T-helper 1 cell treated with Interleukin-12 subunit alpha and Interleukin-12 subunit beta and Interleukin-4 antibody, amounts not matched to agents 30 μg/mL and 1 μg/mL, for 36 hours (primary cell): Measurements from ENCODE around the gene PALB2.
"Not testable (repeated sequence)": the region's sequence is repeated elsewhere in the genome, so short reads cannot be mapped to it uniquely, and the experiment has no call there.

ENCODE experiments used
- H3K27ac Mint-ChIP-seq: one replicate; pipeline ENCODE4 v1.8.0; 2021; ENCODE audit warnings: mild to moderate bottlenecking, mixed read lengths
- H3K27me3 Mint-ChIP-seq: one replicate; pipeline ENCODE4 v1.8.0; 2021; ENCODE audit warnings: low read depth, mixed read lengths
- H3K36me3 Mint-ChIP-seq: one replicate; pipeline ENCODE4 v1.8.0; 2021; ENCODE audit warnings: low read depth, mixed read lengths
- H3K4me1 Mint-ChIP-seq: one replicate; pipeline ENCODE4 v1.8.0; 2021; ENCODE audit warnings: low read depth, mixed read lengths
- H3K4me3 Mint-ChIP-seq: one replicate; pipeline ENCODE4 v1.8.0; 2021; ENCODE audit warnings: mild to moderate bottlenecking, moderate library complexity, mixed read lengths
- H3K9me3 Mint-ChIP-seq: one replicate; pipeline ENCODE4 v1.8.0; 2021; ENCODE audit warnings: mixed read lengths

The PALB2 gene

DNA sequence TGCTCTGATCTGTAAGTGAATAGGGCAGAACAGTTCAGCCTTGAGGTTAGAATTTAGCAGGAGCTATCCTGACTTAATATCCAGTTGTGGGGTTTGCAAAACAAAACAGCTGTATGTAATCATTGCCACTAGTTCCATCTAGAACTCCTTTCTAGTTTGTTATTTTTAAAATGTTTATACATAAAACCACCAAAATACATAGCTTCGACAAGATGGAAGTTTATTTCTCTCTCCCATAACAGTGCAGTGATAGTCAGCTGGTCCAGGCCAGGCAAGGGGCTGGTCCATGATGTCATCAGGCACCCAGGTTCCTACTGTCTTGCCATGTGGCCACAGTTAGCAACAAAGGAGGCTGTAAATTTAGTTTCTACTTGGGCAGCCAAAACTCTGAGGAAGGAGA, 27.1 kb upstream of the PALB2 start:
- no peaks in the 10 kb centered on the region for H3K27me3 Mint-ChIP-seq
- no peak overlapping the region for H3K4me3 Mint-ChIP-seq
- H3K36me3 Mint-ChIP-seq, result peaks cover 64% of the 10 kb centered on the region
- peak overlapping the region; percentile 57 for H3K27ac Mint-ChIP-seq
- peaks cover 33% of the 10 kb centered on the region for H3K4me1 Mint-ChIP-seq
- no peaks in the 10 kb centered on the region for H3K9me3 Mint-ChIP-seq

GRCh38 chr16:23667355-23667659, 26.2 kb upstream of the PALB2 start:
- Mint-ChIP-seq H3K9me3 (no peaks in the 10 kb centered on the region), H3K36me3 (peaks cover 70% of the 10 kb centered on the region), H3K4me1 (peaks cover 33% of the 10 kb centered on the region), H3K27me3 (no peaks in the 10 kb centered on the region), H3K4me3 (no peak overlapping the region), H3K27ac (no peak overlapping the region)

GRCh38 chr16:23666571-23667354, 25.7 kb upstream of the PALB2 start:
- Mint-ChIP-seq H3K4me3 (no peak overlapping the region), H3K36me3 (peaks cover 71% of the 10 kb centered on the region), H3K27ac (no peak overlapping the region), H3K27me3 (no peaks in the 10 kb centered on the region), H3K4me1 (peaks cover 33% of the 10 kb centered on the region), H3K9me3 (no peaks in the 10 kb centered on the region)

GRCh38 chr16:23663918-23664317, 22.8 kb upstream of the PALB2 start:
- Mint-ChIP-seq H3K27me3 (no peaks in the 10 kb centered on the region), H3K9me3 (no peaks in the 10 kb centered on the region), H3K27ac (no peak overlapping the region), H3K4me1 (peaks cover 11% of the 10 kb centered on the region), H3K4me3 (no peak overlapping the region), H3K36me3 (peaks cover 76% of the 10 kb centered on the region)

DNA sequence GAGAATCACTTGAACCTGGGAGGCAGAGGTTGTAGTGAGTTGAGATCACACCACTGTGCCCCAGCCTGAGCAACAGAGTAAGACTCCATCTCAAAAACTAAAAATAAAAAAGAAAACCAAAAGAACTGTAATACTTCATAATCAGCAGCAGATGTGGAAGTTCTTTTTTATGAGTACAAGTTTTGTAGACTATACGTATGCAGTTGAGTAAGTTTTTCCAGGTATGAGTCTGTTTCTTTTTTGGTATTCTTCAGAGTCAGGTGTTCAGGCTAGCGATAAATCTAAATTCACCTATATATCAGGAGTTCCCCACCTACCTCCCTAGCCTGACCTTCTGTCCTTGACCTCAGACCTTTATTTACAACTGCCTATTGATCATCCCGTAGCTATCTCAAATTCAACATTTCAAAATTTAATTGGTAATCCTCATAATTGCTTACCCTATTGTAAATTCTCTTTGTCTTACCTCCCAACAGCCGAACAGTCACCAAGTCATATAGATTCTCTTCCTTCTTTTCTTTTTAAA, 10.9 kb upstream of the PALB2 start:
- Mint-ChIP-seq H3K4me3 (no peak overlapping the region), H3K27ac (no peak overlapping the region), H3K27me3 (no peaks in the 10 kb centered on the region), H3K36me3 (peaks cover 36% of the 10 kb centered on the region), H3K9me3 (no peaks in the 10 kb centered on the region), H3K4me1 (peaks cover 22% of the 10 kb centered on the region)

GRCh38 chr16:23650674-23651416, 9.7 kb upstream of the PALB2 start:
- Mint-ChIP-seq H3K4me1 (peaks cover 28% of the 10 kb centered on the region), H3K36me3 (peaks cover 47% of the 10 kb centered on the region), H3K4me3 (no peak overlapping the region), H3K27ac (peak overlapping the region; percentile 16), H3K9me3 (no peaks in the 10 kb centered on the region), H3K27me3 (no peaks in the 10 kb centered on the region)

- Mint-ChIP-seq H3K4me1 (peaks cover 29% of the 10 kb centered on the region), H3K9me3 (no peaks in the 10 kb centered on the region), H3K27ac (peak overlapping the region; percentile 99), H3K36me3 (peaks cover 30% of the 10 kb centered on the region), H3K27me3 (no peaks in the 10 kb centered on the region), H3K4me3 (peak overlapping the region; percentile 98)
Measured at GRCh38 chr16:23642246-23642774, 1.2 kb upstream of the PALB2 start.

GRCh38 chr16:23640615-23640930, 537 bp downstream of the PALB2 start:
- no peaks in the 10 kb centered on the region for H3K9me3 Mint-ChIP-seq
- peaks cover 17% of the 10 kb centered on the region for H3K36me3 Mint-ChIP-seq
- H3K4me1 Mint-ChIP-seq, result peaks cover 19% of the 10 kb centered on the region

DNA sequence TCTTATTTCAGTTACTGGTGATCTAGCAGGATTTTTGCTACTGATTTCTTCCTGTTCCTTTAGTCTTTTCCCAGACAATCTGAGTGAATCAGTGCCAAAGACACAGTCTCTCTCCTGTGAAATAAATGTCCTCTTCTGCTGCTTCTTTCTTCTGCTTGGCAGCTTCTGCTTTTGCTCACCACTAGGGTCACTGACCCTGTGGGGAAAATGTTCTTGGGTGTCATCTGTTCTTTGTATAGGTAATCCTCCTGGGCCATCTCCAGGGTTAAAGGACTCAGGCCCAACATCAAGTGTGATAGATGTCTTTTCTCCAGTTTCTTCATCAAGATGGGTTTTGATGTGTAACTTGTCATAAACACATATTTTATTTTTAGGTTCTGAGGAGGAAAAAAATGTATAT, 5.2 kb downstream of the PALB2 start:
- H3K27ac Mint-ChIP-seq, result no peak overlapping the region

More at GRCh38 chr16:23640615-23640930, 537 bp downstream of the PALB2 start:
- Mint-ChIP-seq H3K4me3 (peak overlapping the region; percentile 98), H3K27ac (peak overlapping the region; percentile 99), H3K27me3 (no peaks in the 10 kb centered on the region)

GRCh38 chr16:23634461-23635036, 6.6 kb downstream of the PALB2 start:
- Mint-ChIP-seq H3K27me3 (no peaks in the 10 kb centered on the region), H3K4me1 (peaks cover 12% of the 10 kb centered on the region), H3K9me3 (no peaks in the 10 kb centered on the region), H3K27ac (no peak overlapping the region), H3K4me3 (no peak overlapping the region), H3K36me3 (peaks cover 24% of the 10 kb centered on the region)

More for the DNA sequence above, 5.2 kb downstream of the PALB2 start:
- Mint-ChIP-seq H3K4me1 (peaks cover 19% of the 10 kb centered on the region), H3K36me3 (peaks cover 19% of the 10 kb centered on the region), H3K4me3 (no peak overlapping the region), H3K27me3 (no peaks in the 10 kb centered on the region), H3K9me3 (no peaks in the 10 kb centered on the region)

GRCh38 chr16:23631874-23632273, 9.2 kb downstream of the PALB2 start:
- H3K4me3 Mint-ChIP-seq, H3K27me3 Mint-ChIP-seq, H3K9me3 Mint-ChIP-seq, H3K27ac Mint-ChIP-seq: not testable (repeated sequence)
- Mint-ChIP-seq H3K4me1 (peaks cover 12% of the 10 kb centered on the region), H3K36me3 (peaks cover 33% of the 10 kb centered on the region)

GRCh38 chr16:23629516-23629915, 11.6 kb downstream of the PALB2 start:
- no peaks in the 10 kb centered on the region for H3K27me3 Mint-ChIP-seq
- peaks cover 26% of the 10 kb centered on the region for H3K36me3 Mint-ChIP-seq
- no peak overlapping the region for H3K27ac Mint-ChIP-seq
- H3K4me1 Mint-ChIP-seq, result peaks cover 12% of the 10 kb centered on the region
- H3K4me3 Mint-ChIP-seq, result no peak overlapping the region
- no peaks in the 10 kb centered on the region for H3K9me3 Mint-ChIP-seq

DNA sequence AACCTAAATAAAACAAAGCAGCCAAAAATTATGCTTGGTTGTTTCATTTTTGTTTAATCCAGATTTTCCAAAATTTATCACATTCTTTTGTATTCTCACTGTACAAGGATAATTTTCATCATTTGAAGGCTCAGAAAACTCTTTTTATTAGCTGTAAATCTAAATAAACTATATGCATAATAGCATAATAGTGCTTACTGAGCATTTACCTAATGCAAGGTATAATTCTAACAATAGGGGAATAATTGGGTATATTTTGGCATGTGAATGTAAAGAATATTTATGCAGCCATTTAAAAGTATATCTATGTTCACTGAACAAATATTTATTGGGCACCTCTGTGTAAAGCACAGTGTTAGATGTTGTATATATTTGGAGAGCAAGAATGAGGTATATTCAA, 17.0 kb downstream of the PALB2 start:
- Mint-ChIP-seq H3K27me3 (no peaks in the 10 kb centered on the region), H3K4me1 (peaks cover 2% of the 10 kb centered on the region), H3K27ac (no peak overlapping the region), H3K9me3 (no peaks in the 10 kb centered on the region), H3K4me3 (no peak overlapping the region), H3K36me3 (peaks cover 31% of the 10 kb centered on the region)

DNA sequence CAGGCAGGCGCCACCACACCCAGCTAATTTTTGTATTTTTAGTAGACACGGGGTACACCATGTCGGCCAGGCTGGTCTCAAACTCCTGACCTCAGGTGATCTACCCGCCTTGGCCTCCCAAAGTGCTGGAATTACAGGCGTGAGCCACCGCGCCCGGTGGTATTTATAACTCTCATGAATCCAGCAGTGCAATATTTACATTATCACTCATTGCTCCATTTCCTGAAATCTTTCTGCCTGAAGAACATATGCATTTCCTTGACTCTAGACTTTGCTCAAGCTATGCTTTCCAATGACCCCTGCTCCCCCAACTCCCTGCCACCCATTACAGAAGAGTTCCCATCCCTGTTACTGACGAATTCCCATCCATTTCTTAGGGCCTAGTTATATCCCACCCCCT, 25.3 kb downstream of the PALB2 start:
- Mint-ChIP-seq H3K27ac (no peak overlapping the region), H3K36me3 (peaks cover 19% of the 10 kb centered on the region), H3K27me3 (no peaks in the 10 kb centered on the region), H3K9me3 (no peaks in the 10 kb centered on the region), H3K4me1 (no peaks in the 10 kb centered on the region), H3K4me3 (no peak overlapping the region)

GRCh38 chr16:23611936-23612335, 29.2 kb downstream of the PALB2 start:
- H3K36me3 Mint-ChIP-seq, result peaks cover 8% of the 10 kb centered on the region
- H3K9me3 Mint-ChIP-seq, result no peaks in the 10 kb centered on the region
- H3K27me3 Mint-ChIP-seq, result no peaks in the 10 kb centered on the region
- no peak overlapping the region for H3K27ac Mint-ChIP-seq
- H3K4me3 Mint-ChIP-seq, result no peak overlapping the region
- no peaks in the 10 kb centered on the region for H3K4me1 Mint-ChIP-seq
